Measurements from ENCODE around the gene ZNF429.

The ZNF429 gene

DNA sequence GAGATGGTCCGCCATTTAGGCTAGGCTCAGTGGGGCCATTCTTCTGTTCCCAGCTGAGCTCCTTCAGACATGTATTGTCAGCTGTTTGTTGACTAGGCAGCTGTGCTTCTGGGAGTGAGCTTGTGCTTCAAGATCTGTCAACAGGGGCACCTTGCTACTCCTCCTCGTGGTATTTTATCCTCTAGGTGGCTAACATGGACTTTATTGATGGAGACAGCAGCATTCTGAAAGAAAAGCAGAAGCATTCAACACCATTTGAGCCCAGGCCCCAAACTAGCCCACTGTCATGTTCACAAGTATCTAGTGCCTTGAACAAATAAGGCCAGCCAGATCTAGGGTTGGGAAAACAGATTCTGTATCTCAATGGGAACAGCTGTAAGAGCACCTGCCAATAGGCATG is 65.9 kb downstream of the ZNF429 start:
- Histone ChIP-seq H3K27ac (replicated peaks) (no peak overlapping the region), H3K4me3 (replicated peaks; ENCODE audit: insufficient read depth, low read length) (no peak overlapping the region), H3K27me3 (ENCODE audit: insufficient read depth, poor library complexity, severe bottlenecking) (no peaks in the 10 kb centered on the region)
- TF ChIP-seq, protein P1, sequence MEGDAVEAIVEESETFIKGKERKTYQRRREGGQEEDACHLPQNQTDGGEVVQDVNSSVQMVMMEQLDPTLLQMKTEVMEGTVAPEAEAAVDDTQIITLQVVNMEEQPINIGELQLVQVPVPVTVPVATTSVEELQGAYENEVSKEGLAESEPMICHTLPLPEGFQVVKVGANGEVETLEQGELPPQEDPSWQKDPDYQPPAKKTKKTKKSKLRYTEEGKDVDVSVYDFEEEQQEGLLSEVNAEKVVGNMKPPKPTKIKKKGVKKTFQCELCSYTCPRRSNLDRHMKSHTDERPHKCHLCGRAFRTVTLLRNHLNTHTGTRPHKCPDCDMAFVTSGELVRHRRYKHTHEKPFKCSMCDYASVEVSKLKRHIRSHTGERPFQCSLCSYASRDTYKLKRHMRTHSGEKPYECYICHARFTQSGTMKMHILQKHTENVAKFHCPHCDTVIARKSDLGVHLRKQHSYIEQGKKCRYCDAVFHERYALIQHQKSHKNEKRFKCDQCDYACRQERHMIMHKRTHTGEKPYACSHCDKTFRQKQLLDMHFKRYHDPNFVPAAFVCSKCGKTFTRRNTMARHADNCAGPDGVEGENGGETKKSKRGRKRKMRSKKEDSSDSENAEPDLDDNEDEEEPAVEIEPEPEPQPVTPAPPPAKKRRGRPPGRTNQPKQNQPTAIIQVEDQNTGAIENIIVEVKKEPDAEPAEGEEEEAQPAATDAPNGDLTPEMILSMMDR (IDR thresholded peaks at IDR 0.05; ENCODE audit: insufficient read depth, low read length), result no peak
- TF ChIP-seq GABPA (IDR thresholded peaks at IDR 0.05; ENCODE audit: low read depth) (no peak), POLR2AphosphoS5 (IDR thresholded peaks at IDR 0.05; ENCODE audit: low read depth) (no peak), SPI1 (IDR thresholded peaks at IDR 0.05; ENCODE audit: borderline replicate concordance, low read depth) (no peak)
- TF ChIP-seq, protein P2, sequence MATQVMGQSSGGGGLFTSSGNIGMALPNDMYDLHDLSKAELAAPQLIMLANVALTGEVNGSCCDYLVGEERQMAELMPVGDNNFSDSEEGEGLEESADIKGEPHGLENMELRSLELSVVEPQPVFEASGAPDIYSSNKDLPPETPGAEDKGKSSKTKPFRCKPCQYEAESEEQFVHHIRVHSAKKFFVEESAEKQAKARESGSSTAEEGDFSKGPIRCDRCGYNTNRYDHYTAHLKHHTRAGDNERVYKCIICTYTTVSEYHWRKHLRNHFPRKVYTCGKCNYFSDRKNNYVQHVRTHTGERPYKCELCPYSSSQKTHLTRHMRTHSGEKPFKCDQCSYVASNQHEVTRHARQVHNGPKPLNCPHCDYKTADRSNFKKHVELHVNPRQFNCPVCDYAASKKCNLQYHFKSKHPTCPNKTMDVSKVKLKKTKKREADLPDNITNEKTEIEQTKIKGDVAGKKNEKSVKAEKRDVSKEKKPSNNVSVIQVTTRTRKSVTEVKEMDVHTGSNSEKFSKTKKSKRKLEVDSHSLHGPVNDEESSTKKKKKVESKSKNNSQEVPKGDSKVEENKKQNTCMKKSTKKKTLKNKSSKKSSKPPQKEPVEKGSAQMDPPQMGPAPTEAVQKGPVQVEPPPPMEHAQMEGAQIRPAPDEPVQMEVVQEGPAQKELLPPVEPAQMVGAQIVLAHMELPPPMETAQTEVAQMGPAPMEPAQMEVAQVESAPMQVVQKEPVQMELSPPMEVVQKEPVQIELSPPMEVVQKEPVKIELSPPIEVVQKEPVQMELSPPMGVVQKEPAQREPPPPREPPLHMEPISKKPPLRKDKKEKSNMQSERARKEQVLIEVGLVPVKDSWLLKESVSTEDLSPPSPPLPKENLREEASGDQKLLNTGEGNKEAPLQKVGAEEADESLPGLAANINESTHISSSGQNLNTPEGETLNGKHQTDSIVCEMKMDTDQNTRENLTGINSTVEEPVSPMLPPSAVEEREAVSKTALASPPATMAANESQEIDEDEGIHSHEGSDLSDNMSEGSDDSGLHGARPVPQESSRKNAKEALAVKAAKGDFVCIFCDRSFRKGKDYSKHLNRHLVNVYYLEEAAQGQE (IDR thresholded peaks at IDR 0.05; ENCODE audit: insufficient replicate concordance, low read depth), result no peak
- DNase-seq (ENCODE audit: low read depth in 1 of 2, low spot score in 1 of 2), result no peak

DNA sequence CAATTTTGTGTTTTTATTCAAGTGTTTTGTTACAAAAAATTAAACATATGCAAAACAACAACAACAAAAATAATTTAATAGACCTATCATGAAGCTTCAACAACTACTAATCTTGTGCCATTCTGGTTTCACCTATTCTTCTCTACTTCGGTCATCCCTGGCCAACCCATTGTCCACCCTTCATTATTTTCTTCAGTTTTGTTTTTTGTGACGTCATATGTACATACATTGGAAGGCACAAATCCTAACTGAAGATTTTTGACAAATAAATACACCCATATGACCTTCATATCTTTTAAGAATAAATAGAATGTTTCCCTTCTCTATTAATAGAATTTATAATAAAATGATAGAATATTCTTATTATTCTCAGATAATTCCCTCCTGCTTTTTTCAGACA is 69.2 kb downstream of the ZNF429 start:
- DNase-seq (ENCODE audit: low read depth in 1 of 2, low spot score in 1 of 2), result no peak
- Histone ChIP-seq H3K27me3 (ENCODE audit: insufficient read depth, poor library complexity, severe bottlenecking) (no peaks in the 10 kb centered on the region), H3K27ac (replicated peaks) (no peak overlapping the region), H3K4me3 (replicated peaks; ENCODE audit: insufficient read depth, low read length) (no peak overlapping the region)
- TF ChIP-seq, protein P2 (IDR thresholded peaks at IDR 0.05; ENCODE audit: insufficient replicate concordance, low read depth), result no peak
- no peak for TF ChIP-seq POLR2AphosphoS5 (IDR thresholded peaks at IDR 0.05; ENCODE audit: low read depth)
- no peak for TF ChIP-seq GABPA (IDR thresholded peaks at IDR 0.05; ENCODE audit: low read depth)
- no peak for TF ChIP-seq SPI1 (IDR thresholded peaks at IDR 0.05; ENCODE audit: borderline replicate concordance, low read depth)
- TF ChIP-seq, protein P1 (IDR thresholded peaks at IDR 0.05; ENCODE audit: insufficient read depth, low read length), result no peak

DNA sequence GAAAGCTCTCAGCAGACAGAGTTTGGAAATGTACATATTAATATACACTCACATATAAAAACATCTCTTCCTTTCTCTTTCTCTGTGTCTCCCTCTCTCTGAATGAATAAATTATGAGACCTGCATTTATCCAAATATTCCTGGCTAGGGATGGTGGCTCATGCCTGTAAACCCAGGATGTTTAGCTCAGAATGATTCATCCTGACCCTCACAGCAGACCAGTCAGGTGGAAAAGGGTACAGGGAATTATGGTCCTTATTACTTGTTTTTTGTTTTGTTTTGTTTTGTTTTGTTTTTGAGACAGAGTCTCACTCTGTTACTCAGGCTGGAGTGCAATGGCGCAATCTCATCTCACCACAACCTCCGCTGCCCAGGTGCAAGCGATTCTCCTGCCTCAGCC is 71.1 kb downstream of the ZNF429 start:
- no peak for DNase-seq (ENCODE audit: low read depth in 1 of 2, low spot score in 1 of 2)
- H3K27me3 ChIP-seq (ENCODE audit: insufficient read depth, poor library complexity, severe bottlenecking), result no peaks in the 10 kb centered on the region
- TF ChIP-seq, protein P2 (IDR thresholded peaks at IDR 0.05; ENCODE audit: insufficient replicate concordance, low read depth), result no peak
- TF ChIP-seq, protein P1 (IDR thresholded peaks at IDR 0.05; ENCODE audit: insufficient read depth, low read length), result no peak
- no peak for TF ChIP-seq GABPA (IDR thresholded peaks at IDR 0.05; ENCODE audit: low read depth)
- no peak for TF ChIP-seq SPI1 (IDR thresholded peaks at IDR 0.05; ENCODE audit: borderline replicate concordance, low read depth)
- no peak for TF ChIP-seq POLR2AphosphoS5 (IDR thresholded peaks at IDR 0.05; ENCODE audit: low read depth)
- no peak overlapping the region for H3K4me3 ChIP-seq (replicated peaks; ENCODE audit: insufficient read depth, low read length)
- H3K27ac ChIP-seq (replicated peaks), result no peak overlapping the region
